SK-N-SH (cell line): ENCODE data around the gene DAB2IP. TPM values are rescaled to one million over a fixed set of nuclear protein-coding genes. Genes with fewer than 3 reads are reported as not detected.

Source experiments
- CTCF ChIA-PET: fragments of 300-600, 350-600 bp; formaldehyde crosslinking; extraction: SDS; loops from one replicate; lab custom pipeline; 2021; lab: Yijun Ruan, JAX
- POLR2A ChIA-PET: fragments of 350-600 bp; sonication (Branson Sonifier 250); formaldehyde crosslinking; extraction: SDS; loops from one replicate; lab custom pipeline; 2020; ENCODE audit warnings: antibody characterized with exemption, inconsistent platforms; lab: Yijun Ruan, JAX
- DNase-seq: peaks from one replicate; pipeline ENCODE4 v3.0.0; 2012
- H2AFZ ChIP-seq: fragments of 200-600 bp; sonication (generic); 2 replicates; pipeline ENCODE4 v1.8.1; 2016; ENCODE audit warnings: antibody characterized with exemption, mild to moderate bottlenecking, low read depth
- H3F3A ChIP-seq: fragments of 200-600 bp; sonication (generic); replicated peaks from 2 replicates; pipeline ENCODE3; 2016; ENCODE audit warnings: antibody characterized with exemption, mild to moderate bottlenecking; ENCODE audit not compliant: insufficient read depth
- H3K27ac ChIP-seq, 2 experiments: fragments of 200-500 bp in 1 of 2; fragments of 200-600 bp in 1 of 2; sonication (Bioruptor generic) in 1 of 2; sonication (generic), shearing (Covaris generic) in 1 of 2; 2 replicates each; pipeline versions ENCODE4 v1.5.1 to v1.6.1; 2014 to 2016; ENCODE audit warnings: low read depth in 2 of 2, inconsistent platforms in 1 of 2, low read length in 1 of 2, mild to moderate bottlenecking in 1 of 2, mixed read lengths in 1 of 2
- H3K27me3 ChIP-seq: fragments of 200-600 bp; sonication (generic), shearing (Covaris generic); 2 replicates; pipeline ENCODE4 v1.6.1; 2016; ENCODE audit warnings: mixed run types; ENCODE audit not compliant: insufficient read depth
- H3K36me3 ChIP-seq, 2 experiments: fragments of 200-500 bp in 1 of 2; fragments of 200-600 bp in 1 of 2; sonication (Bioruptor generic) in 1 of 2; sonication (generic) in 1 of 2; replicated peaks in 1 of 2; 2 replicates each; pipeline versions ENCODE3 to v1.5.1; 2014 to 2016; ENCODE audit warnings: low read length in 1 of 2, mild to moderate bottlenecking in 1 of 2; ENCODE audit not compliant: insufficient read depth in 2 of 2, control insufficient read depth in 1 of 2
- H3K4me1 ChIP-seq, 2 experiments: fragments of 200-500 bp in 1 of 2; fragments of 200-600 bp in 1 of 2; sonication (Bioruptor generic) in 1 of 2; sonication (generic), shearing (Covaris generic) in 1 of 2; 2 replicates each; pipeline versions ENCODE4 v1.5.1 to v1.6.1; 2014 to 2016; ENCODE audit warnings: low read depth in 1 of 2, low read length in 1 of 2, mixed run types in 1 of 2; ENCODE audit not compliant: insufficient read depth in 2 of 2, control insufficient read depth in 1 of 2
- H3K4me2 ChIP-seq: fragments of 200-600 bp; sonication (generic), shearing (Covaris generic); 2 replicates; pipeline ENCODE4 v1.6.1; 2017; ENCODE audit warnings: mixed run types
- H3K4me3 ChIP-seq, 2 experiments: fragments of 200-500 bp in 1 of 2; fragments of 200-600 bp in 1 of 2; sonication (Bioruptor generic) in 1 of 2; sonication (generic), shearing (Covaris generic) in 1 of 2; 2 replicates each; pipeline versions ENCODE4 v1.5.1 to v1.8.1; 2014 to 2016; ENCODE audit warnings: low read depth in 2 of 2, inconsistent platforms in 1 of 2, low read length in 1 of 2, mild to moderate bottlenecking in 1 of 2, mixed read lengths in 1 of 2, moderate library complexity in 1 of 2
- H3K79me2 ChIP-seq: fragments of 200-600 bp; sonication (generic); 2 replicates; pipeline ENCODE4 v1.8.1; 2017; ENCODE audit warnings: mild to moderate bottlenecking; ENCODE audit not compliant: insufficient read depth
- H3K9ac ChIP-seq: fragments of 200-600 bp; sonication (generic); 2 replicates; pipeline ENCODE4 v1.6.1; 2017; ENCODE audit warnings: mixed run types
- H3K9me2 ChIP-seq: fragments of 200-600 bp; sonication (generic); 2 replicates; pipeline ENCODE4 v1.6.1; 2017; ENCODE audit warnings: mixed run types
- H3K9me3 ChIP-seq: fragments of 200-600 bp; sonication (generic); 2 replicates; pipeline ENCODE4 v1.6.1; 2017; ENCODE audit warnings: mixed run types, mild to moderate bottlenecking, moderate library complexity
- H4K20me1 ChIP-seq: fragments of 200-600 bp; sonication (generic); 2 replicates; pipeline ENCODE4 v1.6.1; 2017; ENCODE audit warnings: mild to moderate bottlenecking, mixed run types; ENCODE audit not compliant: insufficient read depth
- FOXM1 ChIP-seq: IDR thresholded peaks from 2 replicates; pipeline ENCODE4 v1.4.0; 2012; ENCODE audit warnings: low read depth, mild to moderate bottlenecking
- GATA2 ChIP-seq: sonication (generic); formaldehyde crosslinking; IDR thresholded peaks from 2 replicates; pipeline ENCODE4 v1.5.0; 2020; ENCODE audit warnings: mild to moderate bottlenecking, missing genetic modification reagents
- NFIC ChIP-seq: IDR thresholded peaks from 2 replicates; pipeline ENCODE4 v1.4.0; 2012; ENCODE audit warnings: borderline replicate concordance
- RAD21 ChIP-seq: IDR thresholded peaks from 2 replicates; pipeline ENCODE4 v1.6.1; 2012; ENCODE audit warnings: mild to moderate bottlenecking, low read length
- SIN3A ChIP-seq: IDR thresholded peaks from 2 replicates; pipeline ENCODE4 v1.6.1; 2012; ENCODE audit warnings: low read depth, mild to moderate bottlenecking, low read length, moderate library complexity, borderline replicate concordance
- SMC3 ChIP-seq: IDR thresholded peaks from 2 replicates; pipeline ENCODE4 v1.6.1; 2012; ENCODE audit warnings: low read depth, low read length, improper control_type of control experiment
- TCF12 ChIP-seq: IDR thresholded peaks from 2 replicates; pipeline ENCODE4 v1.4.0; 2012
- ZBTB33 ChIP-seq: IDR thresholded peaks from 2 replicates; pipeline ENCODE4 v1.4.0; 2012; ENCODE audit warnings: low read depth, borderline replicate concordance
- WGBS: methylation state at CpG from one replicate; pipeline ENCODE4 v1.1.6; 2017; ENCODE audit warnings: low lambda C conversion rate; 5-methylcytosine and 5-hydroxymethylcytosine counted together
- polyA plus RNA-seq, 3 experiments: library from polyadenylated mRNA; depleted of rRNA; stranded (reverse); fragments of >200 nt; gene quantifications; 2 replicates each; pipeline ENCODE4 v1.2.3, GENCODE V29; 2012
- TF ChIP-seq, protein P1 (sequence below): fragments of 200-600 bp; sonication (generic); IDR thresholded peaks from 2 replicates; pipeline ENCODE4 v1.6.1; 2017; ENCODE audit warnings: antibody characterized with exemption, mild to moderate bottlenecking, moderate library complexity

Gene DAB2IP
- polyA plus RNA-seq, 1 of the 3 experiments (the other 2 are of a cell fraction): 21.4 TPM

GRCh38 chr9:121699571-121700164 lies 48.2 kb downstream of the DAB2IP start (continued):
- TF ChIP-seq ZBTB33: no peak
- no peak for TF ChIP-seq RAD21
- no peak for TF ChIP-seq SIN3A
- TF ChIP-seq FOXM1: no peak

DNA sequence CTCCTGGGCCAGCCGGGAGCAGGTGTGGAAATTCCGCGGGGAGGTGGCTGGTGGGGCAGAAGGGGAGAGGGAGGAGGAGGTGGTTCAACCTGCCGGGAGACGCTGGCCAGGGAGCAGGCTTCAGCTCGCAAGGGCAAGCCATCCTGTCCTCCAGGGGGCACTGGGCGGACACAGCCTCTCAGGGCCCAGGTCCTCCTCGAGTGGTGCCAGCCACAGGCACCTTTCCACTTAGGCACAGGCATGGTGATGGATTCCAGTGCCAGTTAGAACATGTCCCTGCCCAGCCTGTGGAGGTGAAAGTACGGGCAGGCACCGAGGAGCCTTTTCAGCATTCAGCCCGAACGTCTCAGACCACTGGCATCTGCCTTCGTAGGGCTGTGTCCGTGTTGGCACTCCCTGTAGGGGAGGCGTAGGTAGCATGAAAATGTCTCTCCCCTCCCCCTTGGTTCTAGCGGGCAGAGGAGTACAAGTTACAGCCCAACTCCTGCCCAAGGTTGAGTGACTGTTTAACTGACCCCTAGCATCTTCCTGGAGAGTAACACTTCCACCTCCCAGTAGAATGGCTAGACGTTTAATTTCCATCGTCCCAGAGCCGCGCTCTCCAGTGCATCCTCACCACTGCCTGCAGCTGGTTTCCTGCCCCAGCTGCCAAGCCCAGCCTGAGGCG lies 48.9 kb downstream of the DAB2IP start:
- H3K27ac ChIP-seq: peak overlapping the region; percentile 33 to 87; a peak in 3 of 4 replicates
- peaks cover 0 to 46% of the 10 kb centered on the region in 2 experiments; a peak in 1 of 4 replicates for H3K4me1 ChIP-seq
- peaks cover 19% of the 10 kb centered on the region for H3F3A ChIP-seq
- peak; percentile 78 for DNase-seq
- peaks cover 55% of the 10 kb centered on the region for H3K79me2 ChIP-seq
- TF ChIP-seq TCF12 (no peak), GATA2 (CRISPR knock-in tag) (no peak), RAD21 (peak; percentile 59), SMC3 (peak; percentile 70), NFIC (no peak)
- TF ChIP-seq, protein P1, sequence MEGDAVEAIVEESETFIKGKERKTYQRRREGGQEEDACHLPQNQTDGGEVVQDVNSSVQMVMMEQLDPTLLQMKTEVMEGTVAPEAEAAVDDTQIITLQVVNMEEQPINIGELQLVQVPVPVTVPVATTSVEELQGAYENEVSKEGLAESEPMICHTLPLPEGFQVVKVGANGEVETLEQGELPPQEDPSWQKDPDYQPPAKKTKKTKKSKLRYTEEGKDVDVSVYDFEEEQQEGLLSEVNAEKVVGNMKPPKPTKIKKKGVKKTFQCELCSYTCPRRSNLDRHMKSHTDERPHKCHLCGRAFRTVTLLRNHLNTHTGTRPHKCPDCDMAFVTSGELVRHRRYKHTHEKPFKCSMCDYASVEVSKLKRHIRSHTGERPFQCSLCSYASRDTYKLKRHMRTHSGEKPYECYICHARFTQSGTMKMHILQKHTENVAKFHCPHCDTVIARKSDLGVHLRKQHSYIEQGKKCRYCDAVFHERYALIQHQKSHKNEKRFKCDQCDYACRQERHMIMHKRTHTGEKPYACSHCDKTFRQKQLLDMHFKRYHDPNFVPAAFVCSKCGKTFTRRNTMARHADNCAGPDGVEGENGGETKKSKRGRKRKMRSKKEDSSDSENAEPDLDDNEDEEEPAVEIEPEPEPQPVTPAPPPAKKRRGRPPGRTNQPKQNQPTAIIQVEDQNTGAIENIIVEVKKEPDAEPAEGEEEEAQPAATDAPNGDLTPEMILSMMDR: peak; percentile 72
- peak overlapping the region; percentile 71; the same call in 1 of the 2 replicates for H3K9ac ChIP-seq
- POLR2A ChIA-PET: interaction anchor here (1.0 to 1.4 kb wide), 3 partner anchors 8 to 155 kb away, joined by 3 to 4 read pairs (median 3); no protein-coding TSS in a partner anchor
- no peaks in the 10 kb centered on the region for H3K27me3 ChIP-seq
- peaks cover 51% of the 10 kb centered on the region for H4K20me1 ChIP-seq
- no peak overlapping the region for H2AFZ ChIP-seq
- H3K4me3 ChIP-seq: peak overlapping the region; percentile 75 to 76
- peaks cover 0 to 3% of the 10 kb centered on the region in 2 experiments for H3K36me3 ChIP-seq
- 44% methylated on average over 7 of the region's 21 CpGs for WGBS
- CTCF ChIA-PET: interaction anchor here (0.7 to 8.2 kb wide), 32 partner anchors 8 to 651 kb away, joined by 3 to 150 read pairs (median 4); no protein-coding TSS in a partner anchor
- H3K4me2 ChIP-seq: peak overlapping the region; percentile 97
- H3K9me2 ChIP-seq: no peaks in the 10 kb centered on the region
- no peaks in the 10 kb centered on the region for H3K9me3 ChIP-seq
